GDM1 (cell line): ENCODE results near the gene MAP6D1.

Source experiments
- DNase-seq: peaks from one replicate; lab custom pipeline; 2025; lab: John Stamatoyannopoulos, UW

Gene MAP6D1

GRCh38 chr3:183825456-183826161 is at the start of gene MAP6D1:
Gene MAP6D1, minus strand, starts transcription at chr3:183825577. Its CDS starts 30 bp downstream, at chr3:183825547.
- DNase-seq: peak; percentile 51

- no peak for DNase-seq
These were observed 48.5 kb upstream of the MAP6D1 start for GRCh38 chr3:183873914-183874313.

- no peak for DNase-seq
These were observed 46.2 kb upstream of the MAP6D1 start for GRCh38 chr3:183871541-183871940.

- DNase-seq: no peak
These were observed 45.2 kb upstream of the MAP6D1 start for GRCh38 chr3:183870563-183870962.

- no peak for DNase-seq
These were observed 43.4 kb upstream of the MAP6D1 start for GRCh38 chr3:183868796-183869195.

- DNase-seq: no peak
These were observed 37.2 kb upstream of the MAP6D1 start for GRCh38 chr3:183862610-183863009.

- no peak for DNase-seq
These were observed 32.5 kb upstream of the MAP6D1 start for GRCh38 chr3:183857863-183858262.

GRCh38 chr3:183854318-183855035 is 29.1 kb upstream of the MAP6D1 start:
- no peak for DNase-seq

- DNase-seq: peak; percentile 46
These were observed 20.4 kb upstream of the MAP6D1 start for GRCh38 chr3:183845608-183846288.

GRCh38 chr3:183845090-183845489 is 19.7 kb upstream of the MAP6D1 start:
- no peak for DNase-seq

GRCh38 chr3:183844606-183845005 is 19.2 kb upstream of the MAP6D1 start:
- no peak for DNase-seq

- no peak for DNase-seq
These were observed 14.4 kb upstream of the MAP6D1 start for GRCh38 chr3:183839751-183840150.

- no peak for DNase-seq
These were observed 12.5 kb upstream of the MAP6D1 start for GRCh38 chr3:183837894-183838293.

GRCh38 chr3:183837390-183837789 is 12.0 kb upstream of the MAP6D1 start:
- no peak for DNase-seq

- DNase-seq: no peak
These were observed 8.1 kb upstream of the MAP6D1 start for GRCh38 chr3:183833516-183833915.

- no peak for DNase-seq
These were observed 4.8 kb upstream of the MAP6D1 start for GRCh38 chr3:183830187-183830586.

GRCh38 chr3:183829466-183829865 is 4.1 kb upstream of the MAP6D1 start:
- no peak for DNase-seq

- no peak for DNase-seq
These were observed 3.1 kb upstream of the MAP6D1 start for GRCh38 chr3:183828538-183828870.

- DNase-seq: no peak
These were observed 2.6 kb upstream of the MAP6D1 start for GRCh38 chr3:183827809-183828537.

- DNase-seq: no peak
These were observed 1.3 kb upstream of the MAP6D1 start for GRCh38 chr3:183826448-183827250.

- no peak for DNase-seq
These were observed 469 bp downstream of the MAP6D1 start for GRCh38 chr3:183824761-183825455.
